OCI-LY1 (cell line): ENCODE results near the gene GALNTL6.

ENCODE experiments used
- H2AFZ ChIP-seq: fragments of 200-600 bp; sonication (generic), shearing (Covaris generic); 2 replicates; pipeline ENCODE4 v1.6.0; 2014; ENCODE audit warnings: antibody characterized with exemption, mild to moderate bottlenecking, low read length
- H3F3A ChIP-seq: fragments of 200-600 bp; sonication (generic), shearing (Covaris generic); 2 replicates; pipeline ENCODE4 v1.6.0; 2014; ENCODE audit warnings: mild to moderate bottlenecking, antibody characterized with exemption, low read length, moderate library complexity; ENCODE audit not compliant: insufficient read depth
- H3K27ac ChIP-seq: fragments of 200-600 bp; sonication (generic); 2 replicates; pipeline ENCODE4 v1.5.1; 2014; ENCODE audit warnings: low read length, mixed run types, mild to moderate bottlenecking, low read depth; ENCODE audit not compliant: poor library complexity, severe bottlenecking
- H3K27me3 ChIP-seq: fragments of 200-600 bp; sonication (generic); 2 replicates; pipeline ENCODE4 v1.6.0; 2014; ENCODE audit warnings: antibody characterized with exemption, mild to moderate bottlenecking, low read length, moderate library complexity; ENCODE audit not compliant: insufficient read depth
- H3K36me3 ChIP-seq: fragments of 200-600 bp; sonication (generic); 2 replicates; pipeline ENCODE4 v1.6.1; 2014; ENCODE audit warnings: mild to moderate bottlenecking, antibody characterized with exemption, low read length, moderate library complexity, mixed read lengths; ENCODE audit not compliant: insufficient read depth
- H3K4me1 ChIP-seq: fragments of 200-600 bp; sonication (generic); 2 replicates; pipeline ENCODE4 v1.5.1; 2014; ENCODE audit warnings: mild to moderate bottlenecking, low read length, moderate library complexity; ENCODE audit not compliant: insufficient read depth, severe bottlenecking
- H3K4me2 ChIP-seq: fragments of 200-600 bp; sonication (generic), shearing (Covaris generic); 2 replicates; pipeline ENCODE4 v1.6.1; 2014; ENCODE audit warnings: low read length
- H3K4me3 ChIP-seq: fragments of 200-600 bp; sonication (generic); 2 replicates; pipeline ENCODE4 v1.5.1; 2014; ENCODE audit warnings: low read length, low read depth, mild to moderate bottlenecking, mixed read lengths; ENCODE audit not compliant: poor library complexity, severe bottlenecking
- H3K79me2 ChIP-seq: fragments of 200-600 bp; shearing (Covaris generic); 2 replicates; pipeline ENCODE4 v1.6.1; 2016; ENCODE audit warnings: mixed run types, low read length, mixed read lengths; ENCODE audit not compliant: insufficient read depth
- H3K9ac ChIP-seq: fragments of 200-600 bp; sonication (generic), shearing (Covaris generic); 2 replicates; pipeline ENCODE4 v1.6.1; 2014; ENCODE audit warnings: mild to moderate bottlenecking, low read length, mixed read lengths
- H3K9me2 ChIP-seq: fragments of 200-600 bp; sonication (generic), shearing (Covaris generic); 2 replicates; pipeline ENCODE4 v1.6.1; 2014; ENCODE audit warnings: low read depth, mild to moderate bottlenecking, low read length, mixed read lengths
- H3K9me3 ChIP-seq: fragments of 200-600 bp; shearing (Covaris generic); 2 replicates; pipeline ENCODE4 v1.6.1; 2014; ENCODE audit warnings: low read length, mixed read lengths
- H4K20me1 ChIP-seq: fragments of 200-600 bp; sonication (generic), shearing (Covaris generic); 2 replicates; pipeline ENCODE4 v1.6.0; 2016; ENCODE audit warnings: mild to moderate bottlenecking, low read length; ENCODE audit not compliant: insufficient read depth
- EZH2 ChIP-seq: fragments of 200-600 bp; sonication (generic), shearing (Covaris generic); IDR thresholded peaks from 2 replicates; pipeline ENCODE4 v1.8.0; 2017; ENCODE audit warnings: borderline replicate concordance, mixed run types, mild to moderate bottlenecking, antibody characterized with exemption, low read length, moderate library complexity, mixed read lengths
- TF ChIP-seq, protein P1 (sequence below): fragments of 200-600 bp; sonication (generic), shearing (Covaris generic); IDR thresholded peaks from 2 replicates; pipeline ENCODE4 v1.5.1; 2017; ENCODE audit warnings: mild to moderate bottlenecking, antibody characterized with exemption, low read length, moderate library complexity, mixed read lengths

Gene GALNTL6

DNA sequence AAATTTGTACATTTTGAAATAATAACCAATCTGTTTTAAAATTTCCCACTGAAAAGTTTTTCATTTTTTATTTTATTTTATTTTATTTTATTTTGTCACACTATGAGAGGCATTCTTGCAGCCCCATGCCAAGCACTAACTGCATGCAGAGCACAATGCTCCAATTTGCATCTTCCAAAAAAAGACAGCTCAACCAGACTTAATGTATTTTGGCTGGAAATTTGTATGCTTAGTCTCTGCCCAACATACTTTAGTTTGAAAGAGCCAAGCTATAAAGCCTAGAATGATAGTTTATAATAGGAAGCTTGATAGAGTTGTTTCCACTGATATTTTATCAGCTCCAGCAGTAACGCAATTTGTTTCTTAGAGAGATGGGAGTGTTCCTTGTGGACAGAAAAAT is 235.5 kb downstream of the GALNTL6 start:
- peaks cover 15% of the 10 kb centered on the region for H3K4me1 ChIP-seq
- H4K20me1 ChIP-seq = no peaks in the 10 kb centered on the region
- H3F3A ChIP-seq = no peaks in the 10 kb centered on the region
- no peaks in the 10 kb centered on the region for H3K79me2 ChIP-seq
- H3K27me3 ChIP-seq = no peaks in the 10 kb centered on the region
- no peak overlapping the region for H3K27ac ChIP-seq
- no peaks in the 10 kb centered on the region for H3K9me2 ChIP-seq
- H3K4me2 ChIP-seq = no peak overlapping the region
- H3K36me3 ChIP-seq = no peaks in the 10 kb centered on the region
- TF ChIP-seq, protein P1, sequence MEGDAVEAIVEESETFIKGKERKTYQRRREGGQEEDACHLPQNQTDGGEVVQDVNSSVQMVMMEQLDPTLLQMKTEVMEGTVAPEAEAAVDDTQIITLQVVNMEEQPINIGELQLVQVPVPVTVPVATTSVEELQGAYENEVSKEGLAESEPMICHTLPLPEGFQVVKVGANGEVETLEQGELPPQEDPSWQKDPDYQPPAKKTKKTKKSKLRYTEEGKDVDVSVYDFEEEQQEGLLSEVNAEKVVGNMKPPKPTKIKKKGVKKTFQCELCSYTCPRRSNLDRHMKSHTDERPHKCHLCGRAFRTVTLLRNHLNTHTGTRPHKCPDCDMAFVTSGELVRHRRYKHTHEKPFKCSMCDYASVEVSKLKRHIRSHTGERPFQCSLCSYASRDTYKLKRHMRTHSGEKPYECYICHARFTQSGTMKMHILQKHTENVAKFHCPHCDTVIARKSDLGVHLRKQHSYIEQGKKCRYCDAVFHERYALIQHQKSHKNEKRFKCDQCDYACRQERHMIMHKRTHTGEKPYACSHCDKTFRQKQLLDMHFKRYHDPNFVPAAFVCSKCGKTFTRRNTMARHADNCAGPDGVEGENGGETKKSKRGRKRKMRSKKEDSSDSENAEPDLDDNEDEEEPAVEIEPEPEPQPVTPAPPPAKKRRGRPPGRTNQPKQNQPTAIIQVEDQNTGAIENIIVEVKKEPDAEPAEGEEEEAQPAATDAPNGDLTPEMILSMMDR = no peak
- no peak for TF ChIP-seq EZH2
- H2AFZ ChIP-seq = no peak overlapping the region
- H3K9me3 ChIP-seq = no peaks in the 10 kb centered on the region
- no peak overlapping the region for H3K4me3 ChIP-seq
- H3K9ac ChIP-seq = no peak overlapping the region

DNA sequence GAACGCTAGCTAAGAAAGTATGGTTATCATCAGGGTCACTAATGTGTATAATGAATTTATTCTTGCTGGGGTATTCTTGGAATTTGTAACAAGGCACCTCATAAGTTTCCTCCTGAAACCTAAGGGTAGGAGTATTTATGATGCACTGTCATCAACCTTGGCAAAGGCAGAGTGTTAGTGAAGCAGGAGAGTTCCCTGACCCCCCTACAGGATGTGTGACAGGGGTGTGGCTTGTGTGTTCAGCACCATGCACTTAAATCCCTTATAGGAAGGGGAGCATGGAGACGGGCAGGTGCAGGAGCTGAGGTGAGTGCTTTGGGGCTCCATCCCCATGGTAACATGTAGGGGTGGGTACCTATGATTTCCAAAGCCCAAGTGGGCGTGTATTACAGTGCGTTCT is 237.7 kb downstream of the GALNTL6 start:
- H3F3A ChIP-seq = no peaks in the 10 kb centered on the region
- H3K9me2 ChIP-seq = no peaks in the 10 kb centered on the region
- no peak overlapping the region for H3K9ac ChIP-seq
- TF ChIP-seq EZH2 = no peak
- TF ChIP-seq, protein P1 = no peak
- H3K27ac ChIP-seq = no peak overlapping the region
- no peaks in the 10 kb centered on the region for H3K36me3 ChIP-seq
- H4K20me1 ChIP-seq = no peaks in the 10 kb centered on the region
- no peak overlapping the region for H2AFZ ChIP-seq
- no peaks in the 10 kb centered on the region for H3K9me3 ChIP-seq
- H3K4me2 ChIP-seq = no peak overlapping the region
- H3K4me1 ChIP-seq = peaks cover 23% of the 10 kb centered on the region
- no peaks in the 10 kb centered on the region for H3K79me2 ChIP-seq
- no peak overlapping the region for H3K4me3 ChIP-seq
- H3K27me3 ChIP-seq = no peaks in the 10 kb centered on the region

DNA sequence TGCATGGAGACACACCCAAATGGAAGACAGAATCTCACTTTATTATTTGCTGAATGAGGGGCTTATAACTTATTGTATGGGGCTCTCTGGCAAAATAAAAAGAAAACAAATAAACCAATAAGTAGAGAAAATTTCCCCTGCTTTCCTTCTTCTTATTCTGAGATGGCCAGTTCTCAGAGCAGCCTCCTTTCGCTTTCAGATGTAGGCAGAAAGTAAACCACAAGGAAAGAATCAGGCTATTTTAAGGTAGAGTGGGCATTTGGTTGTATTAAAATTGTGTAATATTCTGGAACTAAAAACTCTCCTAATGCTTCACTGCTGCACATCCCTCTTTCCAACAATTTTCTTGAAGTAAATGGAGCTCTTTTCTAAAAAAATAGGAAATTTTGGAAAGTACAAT is 241.8 kb downstream of the GALNTL6 start:
- Histone ChIP-seq H3K27ac (no peak overlapping the region), H3K27me3 (no peaks in the 10 kb centered on the region), H2AFZ (no peak overlapping the region), H4K20me1 (no peaks in the 10 kb centered on the region), H3K36me3 (no peaks in the 10 kb centered on the region), H3F3A (no peaks in the 10 kb centered on the region), H3K4me1 (peaks cover 8% of the 10 kb centered on the region), H3K4me2 (peak overlapping the region; percentile 21), H3K9me3 (no peaks in the 10 kb centered on the region), H3K9ac (no peak overlapping the region), H3K9me2 (no peaks in the 10 kb centered on the region), H3K4me3 (no peak overlapping the region), H3K79me2 (no peaks in the 10 kb centered on the region)
- TF ChIP-seq, protein P1 = no peak
- no peak for TF ChIP-seq EZH2
